ENCODE data around the gene HBZ.
"Not testable (repeated sequence)": the region's sequence is repeated elsewhere in the genome, so short reads cannot be mapped to it uniquely, and the experiment has no call there.

The HBZ gene

DNA sequence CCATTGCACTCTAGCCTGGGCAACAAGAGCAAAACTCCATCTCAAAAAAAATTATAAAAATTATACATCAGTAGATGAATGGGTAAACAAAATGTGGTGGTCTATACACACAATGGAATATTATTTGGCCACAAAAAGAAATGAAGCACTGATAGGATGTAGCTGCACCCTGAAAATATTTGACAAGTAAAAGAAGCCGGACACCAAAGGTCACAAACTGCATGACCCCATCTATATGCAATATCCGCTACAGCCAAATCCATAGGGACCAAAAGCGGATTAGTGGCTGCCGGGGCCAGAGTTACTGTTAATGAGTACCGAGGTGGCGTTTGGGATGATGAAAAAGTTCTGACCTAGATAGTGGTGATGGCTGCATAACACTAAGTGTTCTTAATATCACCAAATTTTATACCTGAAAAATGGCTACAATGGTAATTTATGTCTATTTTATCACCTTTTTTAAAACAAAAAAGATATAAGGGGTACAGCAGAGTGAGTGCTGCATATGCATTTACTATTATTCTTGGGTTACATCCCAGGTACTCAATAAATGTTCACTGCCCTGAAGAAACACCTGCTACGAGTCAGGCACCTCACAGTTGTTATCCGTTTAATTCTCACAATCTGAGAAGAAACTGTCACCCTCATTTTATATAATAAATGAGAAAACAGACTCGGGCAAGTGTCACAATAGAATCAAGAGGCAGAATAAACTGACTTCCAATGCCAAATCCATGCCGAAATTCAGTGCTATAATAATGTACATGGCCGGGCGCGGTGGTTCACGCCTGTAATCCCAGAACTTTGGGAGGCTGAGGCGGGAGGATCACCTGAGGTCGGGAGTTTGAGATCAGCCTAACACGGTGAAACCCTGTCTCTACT lies 27.0 kb downstream of the HBZ start:
- no peak for DNase-seq (ENCODE audit: low read depth in 3 of 3)

DNA sequence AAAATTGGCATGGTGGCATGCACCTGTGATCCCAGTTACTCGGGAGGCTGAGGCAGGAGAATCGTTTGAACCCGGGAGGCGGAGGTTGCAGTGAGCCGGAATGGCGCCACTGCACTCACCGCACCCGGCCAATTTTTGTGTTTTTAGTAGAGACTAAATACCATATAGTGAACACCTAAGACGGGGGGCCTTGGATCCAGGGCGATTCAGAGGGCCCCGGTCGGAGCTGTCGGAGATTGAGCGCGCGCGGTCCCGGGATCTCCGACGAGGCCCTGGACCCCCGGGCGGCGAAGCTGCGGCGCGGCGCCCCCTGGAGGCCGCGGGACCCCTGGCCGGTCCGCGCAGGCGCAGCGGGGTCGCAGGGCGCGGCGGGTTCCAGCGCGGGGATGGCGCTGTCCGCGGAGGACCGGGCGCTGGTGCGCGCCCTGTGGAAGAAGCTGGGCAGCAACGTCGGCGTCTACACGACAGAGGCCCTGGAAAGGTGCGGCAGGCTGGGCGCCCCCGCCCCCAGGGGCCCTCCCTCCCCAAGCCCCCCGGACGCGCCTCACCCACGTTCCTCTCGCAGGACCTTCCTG lies 27.7 kb downstream of the HBZ start, which contains the start of gene HBQ1:
Gene HBQ1, plus strand, starts transcription at position 359 of the 575 bp plus-strand sequence. Its CDS starts 28 bp downstream, at position 387.
- DNase-seq (ENCODE audit: low read depth in 3 of 3): peak in 2 of 3 donors; percentile 11 to 33

DNA sequence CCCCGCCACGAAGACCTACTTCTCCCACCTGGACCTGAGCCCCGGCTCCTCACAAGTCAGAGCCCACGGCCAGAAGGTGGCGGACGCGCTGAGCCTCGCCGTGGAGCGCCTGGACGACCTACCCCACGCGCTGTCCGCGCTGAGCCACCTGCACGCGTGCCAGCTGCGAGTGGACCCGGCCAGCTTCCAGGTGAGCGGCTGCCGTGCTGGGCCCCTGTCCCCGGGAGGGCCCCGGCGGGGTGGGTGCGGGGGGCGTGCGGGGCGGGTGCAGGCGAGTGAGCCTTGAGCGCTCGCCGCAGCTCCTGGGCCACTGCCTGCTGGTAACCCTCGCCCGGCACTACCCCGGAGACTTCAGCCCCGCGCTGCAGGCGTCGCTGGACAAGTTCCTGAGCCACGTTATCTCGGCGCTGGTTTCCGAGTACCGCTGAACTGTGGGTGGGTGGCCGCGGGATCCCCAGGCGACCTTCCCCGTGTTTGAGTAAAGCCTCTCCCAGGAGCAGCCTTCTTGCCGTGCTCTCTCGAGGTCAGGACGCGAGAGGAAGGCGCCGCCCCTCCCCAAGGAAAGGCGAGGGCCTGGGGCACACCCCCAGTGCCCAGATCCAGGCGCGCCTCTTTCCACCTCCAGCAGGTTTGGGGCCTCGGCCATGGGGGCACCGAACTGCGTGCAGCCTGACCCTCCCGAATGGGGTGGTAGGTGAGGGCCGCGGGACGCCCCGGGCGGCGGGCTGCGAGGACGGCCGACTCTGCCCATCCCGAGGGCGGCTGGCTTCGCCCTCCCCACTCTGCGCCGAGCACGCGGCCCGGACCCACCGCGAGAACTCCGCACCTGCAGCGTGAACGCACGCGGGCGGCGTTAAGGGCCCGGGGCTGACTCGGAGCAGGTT lies 28.5 kb downstream of the HBZ start:
- DNase-seq (ENCODE audit: low read depth in 3 of 3): peak; percentile 75 to 85 (median 78)

DNA sequence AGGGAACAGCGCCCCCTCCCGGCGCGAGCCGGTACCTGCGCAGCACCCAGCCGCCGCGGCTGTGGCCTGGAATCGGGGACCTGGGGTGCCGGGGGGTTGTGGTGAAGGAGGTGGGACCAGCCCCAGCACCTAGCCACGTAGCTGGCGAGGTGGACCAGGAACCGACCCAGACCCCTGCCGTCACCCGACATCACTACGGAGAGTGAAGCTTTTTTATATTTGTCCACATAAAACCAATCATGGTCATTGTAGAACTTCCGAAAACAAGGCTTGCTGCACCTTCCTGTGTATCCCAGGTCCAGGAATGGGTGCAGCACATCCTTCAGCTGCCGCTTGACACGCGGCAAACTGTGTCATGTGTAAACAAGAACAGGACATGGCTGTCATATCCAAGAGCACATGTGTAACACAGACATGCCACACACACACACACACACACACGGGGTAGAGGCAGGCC lies 29.1 kb downstream of the HBZ start:
- no peak for DNase-seq (ENCODE audit: low read depth in 3 of 3)

DNA sequence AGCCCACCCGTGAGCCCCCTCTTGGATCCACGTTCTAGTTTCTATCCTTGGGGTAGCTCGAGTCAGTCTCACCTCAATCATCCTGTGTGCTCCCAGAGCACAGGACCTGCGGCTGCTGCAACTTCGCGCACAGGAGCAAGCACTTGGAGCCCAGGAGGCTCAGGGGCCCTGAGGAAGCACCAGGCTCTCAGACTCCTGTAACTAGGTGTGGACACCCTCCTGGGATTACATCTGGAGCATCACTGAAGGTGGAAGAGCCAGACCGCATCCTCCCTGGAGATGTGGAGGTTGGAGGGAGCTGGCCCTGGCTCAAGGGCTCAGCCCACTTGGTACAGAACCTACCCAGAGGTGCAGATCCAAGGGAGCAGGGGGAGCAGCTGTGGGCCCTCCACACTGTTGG lies 30.6 kb downstream of the HBZ start:
- no peak for DNase-seq (ENCODE audit: low read depth in 3 of 3)

DNA sequence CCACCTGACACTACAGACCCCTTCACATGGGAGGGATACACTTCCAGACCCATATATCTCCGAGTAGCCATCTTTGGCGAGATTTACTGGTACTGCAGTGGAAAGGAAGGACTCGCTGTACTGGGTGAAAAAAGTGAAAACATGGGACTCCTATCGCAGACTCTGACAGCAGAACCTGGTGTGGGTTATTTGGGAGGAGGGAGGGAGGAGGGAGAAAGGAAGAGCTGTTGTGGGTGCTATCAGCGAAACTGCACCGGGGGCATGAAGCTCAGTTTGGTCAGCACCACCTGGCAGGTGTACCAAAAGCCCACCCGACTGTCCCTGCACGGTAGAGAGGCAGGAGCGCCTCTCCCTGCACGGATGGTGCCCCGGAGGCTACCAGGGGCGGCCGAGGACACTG lies 32.8 kb downstream of the HBZ start:
- DNase-seq (ENCODE audit: low read depth in 3 of 3): no peak

DNA sequence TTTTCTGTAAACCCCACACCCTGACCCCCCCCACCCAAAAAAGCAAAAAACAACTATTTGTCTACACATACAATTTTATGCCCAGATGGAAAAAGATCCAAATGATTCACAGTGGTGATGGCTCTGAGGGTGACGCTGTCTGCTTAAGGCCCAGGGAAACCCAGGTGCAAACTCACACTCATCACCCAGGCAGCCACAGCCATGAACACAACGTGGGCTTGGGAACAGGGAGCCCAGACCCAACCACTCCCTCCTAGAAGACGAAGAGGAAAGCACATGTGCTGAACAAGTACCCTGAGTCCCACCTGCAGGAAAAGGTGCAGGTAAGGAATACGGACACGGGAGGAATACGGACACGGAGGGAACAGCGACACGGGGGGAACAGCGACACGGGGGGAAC lies 33.2 kb downstream of the HBZ start:
- no peak for DNase-seq (ENCODE audit: low read depth in 3 of 3)

DNA sequence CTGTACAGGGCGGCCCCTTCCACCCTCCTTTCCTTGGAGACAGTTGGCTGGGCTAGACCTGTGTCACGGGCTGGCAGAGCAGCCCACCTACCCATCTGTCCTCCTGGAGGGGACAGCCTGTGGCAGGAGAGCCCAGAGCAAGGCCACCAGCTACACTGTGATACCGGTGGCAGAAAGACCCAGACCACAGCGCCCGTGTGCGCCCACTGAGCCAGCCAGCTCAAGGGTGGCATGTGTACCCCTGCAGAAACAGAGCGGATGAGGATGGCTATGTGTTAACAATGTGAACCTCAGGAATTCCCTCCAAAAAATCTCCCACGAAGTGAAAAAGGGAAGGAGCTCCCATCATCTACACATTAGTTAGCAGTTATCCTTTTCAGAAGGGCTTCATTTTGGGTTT lies 34.9 kb downstream of the HBZ start:
- no peak for DNase-seq (ENCODE audit: low read depth in 3 of 3)

DNA sequence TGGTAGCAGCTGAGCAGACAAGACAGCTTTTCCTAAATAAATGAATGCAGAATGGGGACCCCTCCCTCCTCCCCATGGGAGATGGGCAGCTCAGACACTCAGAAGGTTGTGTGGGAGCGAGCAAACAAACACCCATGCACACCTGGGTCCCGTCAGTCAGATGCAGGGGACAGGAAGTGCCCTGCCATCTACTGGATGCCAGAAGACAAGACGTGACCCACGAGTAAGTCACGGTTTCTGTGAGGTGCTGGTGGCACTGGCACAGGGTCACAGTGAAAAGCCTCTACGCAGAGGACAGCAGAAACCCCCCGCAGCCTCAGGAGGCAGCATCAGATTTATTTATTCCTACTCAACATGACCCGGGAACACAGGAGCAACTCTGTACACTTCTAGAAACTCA lies 36.2 kb downstream of the HBZ start:
- DNase-seq (ENCODE audit: low read depth in 3 of 3): no peak

DNA sequence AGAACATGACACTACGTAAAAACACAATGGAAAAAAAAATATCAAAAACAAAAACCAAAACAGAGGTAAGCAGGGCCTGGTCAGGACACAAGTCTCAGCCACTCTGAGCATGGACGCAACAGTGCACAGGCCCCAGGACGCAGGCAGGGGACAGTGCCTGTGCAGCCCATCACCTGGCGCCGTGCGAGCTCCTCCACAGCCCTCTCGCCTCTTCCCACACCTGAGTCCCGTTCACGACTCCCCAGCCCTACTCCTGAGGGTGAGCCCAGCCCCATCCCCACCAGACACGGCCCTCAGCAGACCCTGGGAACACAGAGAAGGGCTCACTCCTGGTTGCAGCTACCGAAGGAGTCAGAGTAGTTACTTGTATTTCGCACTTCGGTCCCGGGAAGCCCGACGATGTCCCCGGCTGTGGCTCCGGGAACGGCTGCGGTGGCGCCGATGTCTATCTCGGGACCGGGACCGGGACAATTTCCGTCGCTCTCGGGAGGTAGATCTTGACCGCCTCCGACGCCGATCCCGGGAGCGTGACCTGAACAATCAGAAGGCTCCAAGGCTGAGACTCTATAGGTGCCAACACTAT lies 37.3 kb downstream of the HBZ start:
- DNase-seq (ENCODE audit: low read depth in 3 of 3): no peak

DNA sequence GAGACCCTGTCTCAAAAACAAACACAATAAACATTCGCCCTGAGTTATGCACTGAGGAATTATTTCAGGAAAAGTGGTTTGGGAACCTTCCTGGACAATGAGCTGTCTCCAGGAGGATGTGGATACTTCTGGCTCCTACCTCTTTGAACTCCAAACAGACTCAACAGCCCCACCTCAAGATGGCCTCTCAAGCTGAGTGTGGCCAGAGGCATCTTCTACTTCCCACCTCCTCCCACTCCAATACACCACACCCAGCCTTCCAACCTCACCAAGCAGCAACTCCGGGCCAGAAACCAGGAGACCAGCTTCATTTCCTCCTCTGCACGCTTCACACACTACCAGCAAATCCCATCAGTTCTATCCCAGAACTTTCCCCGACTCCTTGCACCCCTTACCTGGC lies 39.4 kb downstream of the HBZ start:
- no peak for DNase-seq (ENCODE audit: low read depth in 3 of 3)

DNA sequence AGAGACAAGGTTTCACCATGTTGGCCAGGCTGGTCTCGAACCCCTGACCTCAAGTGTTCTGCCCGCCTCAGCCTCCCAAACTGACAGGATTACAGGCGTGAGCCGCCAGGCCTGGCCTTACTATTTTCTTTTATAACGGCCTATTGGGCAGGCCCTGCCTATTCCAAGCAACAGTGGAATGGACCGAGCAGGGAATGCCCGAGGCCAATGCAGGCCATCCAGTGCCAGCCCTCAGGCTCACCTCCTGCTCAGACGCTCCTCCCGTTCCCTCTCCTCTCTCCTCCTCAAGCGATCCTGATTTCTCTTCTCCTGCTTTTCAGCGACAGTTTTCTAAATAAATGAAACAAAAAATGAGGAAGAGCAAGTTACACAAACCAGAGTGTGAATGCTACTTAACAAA lies 40.2 kb downstream of the HBZ start:
- no peak for DNase-seq (ENCODE audit: low read depth in 3 of 3)

DNA sequence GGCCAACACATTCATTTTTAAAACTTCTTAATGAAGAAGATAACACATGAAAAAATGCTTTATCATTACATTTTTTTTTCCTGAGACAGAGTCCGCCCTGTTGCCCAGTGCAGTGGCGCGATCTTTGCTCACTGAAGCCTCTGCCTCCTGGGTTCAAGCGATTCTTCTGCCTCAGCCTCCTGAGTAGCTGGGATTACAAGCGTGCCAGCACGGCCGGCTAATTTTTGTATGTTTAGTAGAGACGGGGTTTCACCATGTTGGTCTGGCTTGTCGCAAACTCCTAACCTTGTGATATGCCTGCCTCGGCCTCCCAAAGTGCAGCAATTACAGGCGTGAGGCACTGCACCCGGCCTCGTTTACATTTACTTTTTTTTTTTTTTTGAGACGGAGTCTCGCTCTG lies 41.0 kb downstream of the HBZ start:
- no peak for DNase-seq (ENCODE audit: low read depth in 3 of 3)

DNA sequence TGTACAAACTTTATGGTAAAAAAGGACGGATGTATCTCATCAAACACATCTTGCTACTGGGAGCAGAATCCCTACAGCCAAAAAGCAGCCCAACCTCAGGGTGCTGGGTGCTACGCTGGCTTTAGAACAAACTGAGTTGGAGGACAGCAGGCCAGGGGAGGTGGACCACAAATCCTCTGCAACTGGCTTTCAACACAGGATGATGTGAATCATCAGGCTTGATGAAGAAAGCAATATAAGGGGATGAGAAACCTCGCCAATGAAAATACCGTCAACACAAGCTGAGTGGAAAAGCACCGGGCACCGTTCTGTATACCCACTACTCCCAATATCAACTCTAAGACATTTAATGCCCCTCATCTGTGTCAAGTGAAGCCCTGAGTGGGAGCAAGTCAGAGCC lies 42.1 kb downstream of the HBZ start:
- DNase-seq (ENCODE audit: low read depth in 3 of 3): no peak

DNA sequence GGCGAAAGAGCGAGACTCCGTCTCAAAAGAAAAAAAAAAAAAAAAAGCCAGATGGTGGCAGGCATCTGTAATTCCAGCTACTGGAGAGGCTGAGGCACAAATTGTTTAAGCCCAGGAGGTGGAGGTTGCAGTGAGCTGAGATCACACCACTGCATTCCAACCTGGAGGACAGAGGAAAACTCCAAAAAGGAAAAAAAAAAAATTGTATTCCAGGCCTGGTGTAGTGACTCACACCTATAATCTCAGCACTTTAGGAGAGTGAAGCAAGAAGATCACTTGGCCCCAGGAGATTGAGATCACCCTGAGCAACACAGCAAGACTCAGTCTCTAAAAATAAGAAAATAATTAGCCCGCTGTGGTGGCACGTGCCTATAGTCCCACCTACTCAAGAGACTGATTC lies 47.9 kb downstream of the HBZ start:
- no peak for DNase-seq (ENCODE audit: low read depth in 3 of 3)

DNA sequence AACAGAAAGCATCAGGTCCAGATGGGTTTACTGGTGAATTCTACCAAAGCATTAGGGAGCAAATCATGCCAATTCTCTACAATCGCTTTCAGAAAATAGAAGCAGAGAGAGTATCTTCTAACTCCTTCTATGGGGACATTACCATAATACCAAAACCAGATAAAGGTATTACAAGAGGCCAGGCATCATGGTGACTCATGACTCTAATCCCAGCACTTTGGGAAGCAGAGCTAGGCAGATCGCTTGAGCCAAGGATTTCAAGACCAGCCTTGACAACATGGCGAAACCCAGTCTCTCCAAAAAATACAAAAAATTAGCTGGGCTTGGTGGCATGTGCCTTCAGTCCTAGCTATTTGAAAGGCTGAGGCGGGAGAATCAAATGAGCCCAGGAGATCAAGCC lies 50.8 kb downstream of the HBZ start:
- DNase-seq (ENCODE audit: low read depth in 3 of 3): no peak

DNA sequence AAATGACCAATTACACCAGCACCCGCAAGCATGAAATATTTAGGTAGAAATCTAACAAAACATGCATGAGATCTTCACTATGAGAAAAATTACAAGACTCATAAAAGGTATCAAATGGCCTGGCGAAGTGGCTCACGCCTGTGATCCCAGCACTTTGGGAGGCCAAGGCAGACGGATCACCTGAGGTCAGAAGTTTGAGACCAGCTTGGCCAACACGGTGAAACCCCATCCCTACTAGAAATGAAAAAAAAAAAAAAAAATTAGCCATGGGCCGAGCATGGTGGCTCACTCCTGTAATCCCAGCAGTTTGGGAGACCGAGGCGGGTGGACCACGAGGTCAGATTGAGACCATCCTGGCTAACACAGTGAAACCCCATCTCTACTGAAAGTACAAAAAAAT lies 51.6 kb downstream of the HBZ start:
- DNase-seq (ENCODE audit: low read depth in 3 of 3): not testable (repeated sequence)
